ENCODE results near the gene ZNF135.

The ZNF135 gene

DNA sequence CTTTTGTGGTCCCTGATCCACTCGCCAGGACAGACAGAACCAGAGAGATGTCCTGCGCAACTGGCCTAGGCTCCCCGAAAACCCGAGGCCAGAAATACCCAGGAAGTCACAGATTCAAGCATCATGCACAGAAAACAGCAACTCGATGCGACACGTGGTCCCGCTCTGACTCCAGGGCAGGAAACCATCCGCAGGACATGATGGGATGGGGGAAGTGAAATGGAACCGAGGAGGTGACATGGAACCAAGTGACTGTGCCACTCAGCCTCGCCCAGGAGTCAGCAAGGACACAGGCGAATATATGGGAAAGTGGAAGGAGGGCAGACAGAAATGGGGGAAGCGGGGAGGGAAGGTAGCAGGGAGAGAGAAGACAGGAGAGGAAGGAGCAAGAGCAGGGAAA, 37.8 kb downstream of the ZNF135 start:
- no peak for DNase-seq

- no peak for DNase-seq
These were observed 38.3 kb downstream of the ZNF135 start for GRCh38 chr19:58097349-58097748.

GRCh38 chr19:58097781-58098681, 38.9 kb downstream of the ZNF135 start, which contains the start of gene ZSCAN18:
Gene ZSCAN18, minus strand, starts transcription at chr19:58098231. Its CDS starts 7,964 bp downstream, at chr19:58090267.
- DNase-seq, result peak; percentile 94 to 95

- no peak for DNase-seq
These were observed 39.6 kb downstream of the ZNF135 start for GRCh38 chr19:58098682-58098998.

- no peak for DNase-seq
These were observed 48.9 kb downstream of the ZNF135 start for GRCh38 chr19:58107778-58108545.

DNA sequence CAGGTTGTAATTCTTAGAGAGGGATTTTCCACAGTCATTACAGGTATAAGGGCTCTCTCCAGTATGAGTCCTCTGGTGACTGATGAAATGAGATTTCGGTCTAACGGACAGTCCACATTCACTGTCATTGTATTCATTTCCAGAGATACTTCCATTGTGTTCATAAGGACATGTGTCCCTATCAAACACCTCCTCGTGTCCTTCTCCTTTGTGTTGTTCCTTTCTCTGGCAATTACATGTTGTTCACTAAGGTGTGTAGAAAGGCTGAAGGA, 49.4 kb downstream of the ZNF135 start:
- DNase-seq, result no peak

DNA sequence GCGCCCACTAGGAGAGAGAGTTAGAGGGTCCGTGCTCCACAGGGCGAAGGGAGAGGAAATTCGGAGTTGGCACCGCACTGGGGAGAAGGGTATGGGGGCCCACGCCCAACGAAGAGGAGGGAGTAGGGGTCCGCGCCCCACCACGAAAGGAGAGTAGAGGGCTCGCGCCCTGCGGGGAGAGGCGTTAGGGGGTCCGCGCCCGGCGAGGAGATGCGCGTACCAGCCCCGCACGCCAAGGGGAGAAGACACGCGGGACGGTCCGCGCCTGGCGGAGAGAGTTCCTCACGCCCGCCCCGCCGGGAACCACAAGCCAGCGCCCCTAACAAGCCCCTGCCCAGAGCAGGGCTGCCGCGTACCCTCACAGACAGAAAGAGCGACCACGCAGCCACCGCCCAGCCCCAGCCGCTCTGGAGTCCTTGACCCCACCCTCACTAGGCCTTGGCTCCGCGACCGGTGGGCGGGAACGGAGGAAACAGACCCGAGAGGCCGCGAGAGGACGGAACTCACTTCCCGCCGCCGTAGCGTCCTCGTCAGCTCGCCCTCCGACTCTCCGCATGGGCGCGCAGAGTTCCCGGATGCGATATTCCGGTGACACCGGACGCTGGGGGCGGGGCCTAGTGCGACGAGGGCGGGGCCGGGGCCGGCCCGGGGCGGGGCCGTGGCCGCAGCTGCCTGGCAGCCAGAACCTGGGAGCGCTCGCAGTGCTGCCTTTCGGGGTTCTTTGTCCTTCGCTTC, 58.9 kb downstream of the ZNF135 start:
- no peak for DNase-seq

DNA sequence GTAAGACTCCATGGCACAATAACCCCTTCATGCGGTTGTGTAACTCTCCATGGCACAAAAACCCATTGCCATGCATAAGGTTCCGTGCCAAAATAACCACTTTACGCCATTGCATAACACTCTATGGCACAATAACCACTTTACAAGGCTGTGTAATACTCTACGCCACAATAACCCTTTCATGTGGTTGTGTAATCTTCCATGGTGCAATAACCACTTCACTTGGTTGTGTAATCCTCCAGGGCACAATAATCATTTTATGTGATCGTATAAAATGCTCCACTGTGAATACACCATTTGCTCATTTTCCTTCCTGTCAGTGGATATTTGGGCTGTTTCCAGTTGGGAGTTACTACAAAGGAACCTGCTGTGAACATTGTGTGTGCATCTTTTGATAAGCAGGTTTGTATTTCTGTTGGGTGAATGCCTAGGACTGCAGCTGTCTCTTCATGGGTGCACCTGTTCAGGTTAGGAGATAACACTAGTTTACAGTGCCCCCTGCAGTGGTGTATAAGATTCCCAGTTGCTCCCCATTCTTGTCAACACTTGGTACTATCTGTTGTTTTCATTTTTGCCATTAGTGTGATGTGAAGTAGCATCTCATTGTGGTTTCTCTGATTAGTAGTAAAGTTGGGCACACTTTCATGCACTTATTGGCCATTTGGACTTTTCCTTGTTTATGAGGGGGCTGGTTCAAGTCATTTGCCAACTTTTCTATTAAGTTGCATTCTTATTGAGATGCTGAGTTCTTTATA, 60.1 kb downstream of the ZNF135 start:
- DNase-seq, result no peak
